Posterior vena cava (tissue), 2 donors: ENCODE data around the gene RAB37. TPM values are rescaled to one million over a fixed set of nuclear protein-coding genes. Genes with fewer than 3 reads are reported as not detected.
A peak's percentile ranks its signal among the peaks of the same experiment; 100 is the strongest.

Source experiments
- DNase-seq: peaks from one replicate; pipeline ENCODE4 v3.0.0-alpha.2; 2020; ENCODE audit warnings: low spot score
- intact Hi-C, 2 donors: fragments of 100-400 bp; cut with DNase I; formaldehyde crosslinking; loops; one replicate each; pipeline versions ENCODE4 v1.14.1 to v1.14.2; 2022 to 2023
- total RNA-seq, 2 donors: library from RNA; stranded (reverse); fragmentation: NEBNext Ultra II Directional; extraction: Animal tissue kit (Norgen Biotek cat#: 25700); gene quantifications; one replicate each; pipeline ENCODE4 v1.2.1, GENCODE V29; 2021
- donor health status: DM: yes; HTN: yes; CAD: no.
- donor health status: DM: yes; HTN: yes; CAD: no.

RAB37 gene
- total RNA-seq, 2 donors from 2014 or later, result 1.1 to 1.6 TPM

DNA sequence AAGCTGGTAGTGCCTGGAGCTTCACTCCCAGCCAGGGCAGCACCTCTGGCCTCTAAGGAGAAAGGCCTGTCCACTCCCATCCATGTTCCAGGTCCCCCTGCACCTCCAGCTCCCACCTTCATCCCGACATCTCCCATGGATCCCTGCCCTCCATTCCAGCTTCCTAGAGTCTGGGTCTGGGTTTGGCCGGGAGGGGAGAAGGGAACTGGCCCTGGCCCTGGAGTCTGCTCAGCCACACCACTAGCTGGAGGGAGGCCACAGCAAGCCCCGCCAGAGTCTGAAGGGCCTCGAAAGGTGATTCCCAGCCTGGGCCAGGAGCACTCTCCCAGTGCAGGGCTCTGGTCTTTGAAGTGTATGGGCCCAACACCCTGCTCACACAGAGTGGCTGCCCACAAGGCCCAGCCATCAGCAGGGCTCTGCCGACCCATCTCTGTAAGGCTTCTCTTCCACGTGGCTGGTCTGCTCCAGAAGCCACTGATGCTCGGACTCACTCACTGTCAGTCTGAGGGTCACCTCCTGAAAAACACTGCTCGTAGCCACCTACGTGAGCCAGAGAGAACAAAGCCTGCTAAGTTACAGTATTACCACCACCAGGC, 34.4 kb downstream of the RAB37 start:
- no peak for DNase-seq
- intact Hi-C loops, result loop anchor here in 1 of 2 donors (10.0 kb wide), 1 partner anchor 1677 kb away; the partner anchor contains the start of gene SLC39A11

DNA sequence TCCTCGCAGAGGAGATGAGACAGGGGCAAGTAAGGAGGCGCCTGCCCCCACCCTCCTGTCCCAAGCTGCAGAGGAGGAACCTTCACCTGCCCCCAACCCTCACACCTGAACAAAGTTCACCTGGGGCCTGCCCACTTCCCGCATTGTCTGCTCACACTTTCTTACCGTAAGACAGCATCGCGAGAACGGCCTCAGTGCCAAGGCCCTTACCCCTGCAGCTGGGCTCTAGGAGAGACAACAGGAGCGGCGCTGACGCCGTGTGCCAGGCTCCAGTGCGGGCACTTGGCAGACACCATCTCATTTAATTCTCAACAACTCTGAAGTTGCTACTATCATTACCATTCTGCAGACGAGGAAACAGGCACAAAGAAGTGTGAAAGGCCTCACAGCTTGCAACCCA, 35.0 kb downstream of the RAB37 start:
- intact Hi-C loops, result loop anchor here in 1 of 2 donors (10.0 kb wide), 1 partner anchor 1677 kb away; the partner anchor contains the start of gene SLC39A11
- no peak for DNase-seq

DNA sequence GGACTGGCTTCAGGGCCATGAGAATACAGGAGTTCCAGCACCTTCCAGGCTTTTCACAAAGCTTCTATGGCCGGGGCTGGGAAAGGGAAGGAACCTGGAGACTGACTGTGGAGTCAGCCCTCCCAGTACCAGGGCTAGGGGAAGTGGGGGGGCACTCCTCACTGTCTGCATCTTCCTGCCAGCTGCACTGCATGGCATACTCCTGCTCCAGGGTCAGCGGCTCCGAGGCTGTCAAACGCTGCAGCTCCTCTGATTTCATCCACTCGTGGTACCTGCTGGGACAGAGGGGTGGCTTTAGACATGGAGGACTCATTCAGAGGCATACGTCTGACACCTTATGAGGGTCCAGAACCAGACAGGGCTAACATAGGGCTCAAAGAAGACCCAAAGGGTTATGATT, 36.4 kb downstream of the RAB37 start:
- no peak for DNase-seq
- intact Hi-C loops, result loop anchor here in 1 of 2 donors (10.0 kb wide), 1 partner anchor 1679 kb away; the partner anchor contains the start of gene SLC39A11

DNA sequence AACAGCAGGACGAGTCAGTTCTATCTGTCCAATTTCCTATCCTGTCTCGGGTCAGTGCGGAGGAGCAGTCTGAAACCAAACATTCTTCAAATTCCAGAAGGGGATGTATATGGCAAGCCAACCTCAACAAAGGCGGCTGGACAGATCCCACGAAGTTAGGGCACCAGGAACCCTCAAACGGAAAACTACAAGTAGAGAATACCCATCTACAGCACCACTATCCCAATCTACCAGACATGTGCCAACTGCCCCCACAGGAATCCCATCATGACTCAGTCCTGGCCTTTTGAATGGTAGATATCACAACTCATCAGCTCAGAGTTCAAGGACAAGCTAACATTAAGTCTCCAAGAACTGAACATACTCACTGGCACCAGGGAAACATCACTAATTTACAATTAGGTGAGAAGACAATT, 36.8 kb downstream of the RAB37 start:
- DNase-seq, result no peak
- intact Hi-C loops, result loop anchor here in 1 of 2 donors (10.0 kb wide), 1 partner anchor 1679 kb away; the partner anchor contains the start of gene SLC39A11

DNA sequence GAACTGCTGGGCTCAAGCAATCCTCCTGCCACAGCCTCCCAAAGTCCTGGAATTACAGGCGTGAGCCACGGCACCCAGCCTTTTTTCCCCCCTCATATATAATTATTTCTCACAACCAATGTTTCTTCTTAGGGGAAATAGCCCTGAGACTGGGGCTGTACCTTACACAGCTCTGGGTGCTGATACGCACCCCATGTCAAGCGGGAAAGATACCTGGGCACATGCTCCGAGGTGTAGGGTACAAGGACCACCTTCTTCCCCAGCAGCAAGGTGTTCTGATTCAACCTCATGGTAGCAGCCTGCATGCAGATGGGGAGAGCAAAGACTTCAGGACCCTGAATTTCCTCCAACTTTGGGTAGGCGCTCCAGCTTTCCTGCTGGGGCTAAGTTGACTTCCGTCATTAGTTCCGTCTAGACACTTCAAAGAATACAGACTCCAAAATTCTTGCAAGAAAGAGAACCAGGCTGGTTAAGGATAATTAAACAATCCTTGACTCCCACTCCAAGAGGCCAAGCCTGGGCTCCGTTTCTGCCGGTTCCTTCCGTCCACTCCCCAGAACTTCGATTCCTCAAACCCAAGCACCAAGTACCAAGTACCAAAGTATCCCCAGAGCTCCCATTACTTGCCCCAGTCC, 38.5 kb downstream of the RAB37 start:
- intact Hi-C loops, result loop anchor here in 1 of 2 donors (10.0 kb wide), 1 partner anchor 1681 kb away; the partner anchor contains the start of gene SLC39A11
- DNase-seq, result no peak

DNA sequence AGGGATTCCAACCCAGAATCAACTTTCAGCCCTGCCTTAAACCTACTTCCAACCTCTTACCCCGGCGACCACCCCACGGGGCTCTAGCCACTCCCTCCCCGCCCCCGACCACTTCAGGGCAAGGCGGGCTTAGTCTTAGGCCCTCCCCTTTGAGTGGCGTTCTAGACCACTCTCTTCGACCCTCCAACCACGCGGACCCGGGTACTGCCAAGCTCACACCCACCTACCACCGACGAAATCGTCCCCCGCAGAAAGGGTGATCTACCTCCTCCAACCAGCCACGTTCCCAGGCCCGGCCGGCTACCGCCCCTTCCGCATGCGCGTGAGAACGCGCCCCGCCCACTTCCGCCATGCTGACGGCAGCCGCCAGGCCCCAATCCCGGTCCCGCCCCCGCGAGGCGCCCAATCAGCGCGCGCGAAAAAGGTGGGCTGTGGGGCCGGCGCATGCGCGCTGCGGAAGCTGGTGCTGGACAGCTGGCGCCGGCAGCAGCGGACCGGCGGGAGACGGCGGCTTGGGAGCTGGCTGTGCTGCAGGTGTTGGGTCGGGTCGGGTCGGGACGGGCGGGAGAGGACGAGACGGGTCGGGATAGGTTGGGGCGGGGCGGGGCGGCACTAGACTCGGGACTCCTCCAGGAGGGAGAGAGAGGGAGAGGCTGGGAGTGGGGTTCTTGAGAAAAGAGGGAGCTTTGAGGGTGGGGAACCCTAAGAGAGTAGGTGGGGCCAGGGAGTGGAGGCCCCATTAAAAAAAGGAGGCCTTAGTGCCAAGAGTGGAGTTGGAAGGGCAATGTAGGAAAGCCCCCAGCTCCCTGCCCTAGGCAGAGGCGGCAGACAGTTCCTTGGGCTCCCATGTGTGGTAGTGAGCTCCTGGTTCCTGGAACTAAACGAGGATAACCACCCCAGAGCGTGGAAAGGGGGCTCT, 39.2 kb downstream of the RAB37 start, which contains the start of gene NAT9:
Gene NAT9 (minus strand): TSS at position 302 of the 919 bp plus-strand sequence. CDS start 647 bp downstream, outside the sequence.
- intact Hi-C loops, result loop anchor here in 1 of 2 donors (10.0 kb wide), 1 partner anchor 1682 kb away; the partner anchor contains the start of gene SLC39A11
- peak; percentile 100 for DNase-seq

DNA sequence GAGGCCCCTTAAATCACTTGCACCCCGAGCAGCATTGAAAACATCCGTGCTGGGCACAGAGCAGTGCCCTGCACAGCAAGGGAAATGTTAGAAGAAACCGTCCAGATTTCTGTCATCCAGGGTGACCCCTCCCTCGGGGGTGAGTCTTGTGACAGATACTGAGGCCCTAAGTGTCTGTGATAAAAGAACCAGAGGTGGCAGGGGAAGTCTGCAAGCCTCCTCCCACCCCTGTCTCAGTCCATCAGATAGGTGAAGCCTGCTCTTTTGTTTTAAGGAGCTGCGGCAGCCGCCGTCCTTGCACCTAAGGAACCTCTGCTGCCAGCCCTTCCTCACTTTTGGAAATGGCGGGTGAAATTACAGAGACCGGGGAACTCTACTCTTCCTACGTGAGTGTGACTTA, 39.9 kb downstream of the RAB37 start:
- intact Hi-C loops, result loop anchor here in 1 of 2 donors (10.0 kb wide), 1 partner anchor 1682 kb away; the partner anchor contains the start of gene SLC39A11
- no peak for DNase-seq

DNA sequence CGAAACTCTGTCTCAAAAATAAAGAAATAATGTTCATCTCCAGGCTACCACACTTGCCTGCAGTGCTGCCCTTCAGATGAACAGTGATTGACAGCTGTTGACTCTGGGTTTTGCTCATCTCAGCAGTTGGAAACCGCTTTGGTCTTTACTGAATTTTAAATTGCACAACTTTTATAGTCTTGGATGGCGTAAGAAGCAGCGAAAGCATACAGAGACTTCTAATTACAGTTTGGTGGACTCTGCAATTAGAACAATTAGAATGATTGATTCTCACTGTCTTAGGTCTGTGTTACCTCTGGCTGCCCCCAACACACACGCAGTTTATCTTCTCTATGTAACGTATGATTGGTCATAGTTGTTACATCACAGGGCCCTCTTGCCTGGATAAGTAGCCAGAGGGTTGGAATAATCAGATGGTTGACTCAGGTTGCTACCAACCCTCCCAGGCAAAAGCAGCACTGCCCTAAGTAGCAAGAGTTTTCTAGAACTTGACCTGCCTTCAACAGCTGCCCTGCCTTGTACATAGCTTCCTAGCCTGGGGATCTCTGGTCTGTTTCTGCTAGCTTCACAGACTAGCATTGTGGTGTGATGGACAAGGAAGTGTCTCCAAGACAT, 41.0 kb downstream of the RAB37 start:
- no peak for DNase-seq
- intact Hi-C loops, result loop anchor here in 1 of 2 donors (10.0 kb wide), 1 partner anchor 1683 kb away; the partner anchor contains the start of gene SLC39A11

DNA sequence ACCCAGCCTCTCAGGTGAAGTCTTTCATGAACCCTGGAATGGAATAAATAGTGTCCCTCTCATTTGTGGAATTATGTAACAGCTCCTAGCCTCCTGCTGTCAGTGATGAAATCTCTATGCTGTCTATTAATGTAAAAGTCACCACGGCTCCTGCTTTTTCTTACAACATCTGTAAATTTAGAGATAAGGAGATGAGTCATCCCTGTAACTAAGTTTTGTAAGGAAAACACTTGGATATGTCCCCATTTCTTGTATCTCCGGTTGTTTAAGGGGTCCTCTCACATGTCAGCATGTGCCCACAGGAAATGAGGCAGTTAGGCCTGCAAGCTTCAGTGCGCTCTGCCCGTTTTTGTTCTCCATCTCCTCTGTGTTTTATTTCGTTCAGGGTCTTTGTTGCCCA, 41.9 kb downstream of the RAB37 start:
- no peak for DNase-seq
- intact Hi-C loops, result loop anchor here in 1 of 2 donors (10.0 kb wide), 1 partner anchor 1684 kb away; the partner anchor contains the start of gene SLC39A11

DNA sequence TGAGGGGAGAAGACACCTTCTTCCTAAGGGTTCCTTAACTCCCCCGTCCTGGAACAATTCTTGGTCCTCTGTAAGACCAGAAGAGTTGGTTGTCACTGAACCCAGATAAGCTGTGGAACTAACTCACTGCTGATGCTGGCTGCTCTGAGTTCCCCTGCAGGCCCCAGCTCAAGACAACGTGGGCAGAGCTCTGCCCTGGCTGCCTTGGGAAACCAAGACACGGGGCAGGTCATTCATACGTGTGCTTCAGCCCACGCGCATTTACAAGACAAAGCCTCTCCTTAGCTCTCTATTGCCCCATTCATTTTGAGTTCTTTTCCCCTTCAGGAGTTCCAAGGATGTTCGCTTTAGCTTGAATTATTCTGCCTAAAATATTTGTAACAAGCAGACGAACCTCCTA, 42.4 kb downstream of the RAB37 start:
- intact Hi-C loops, result loop anchor here in 1 of 2 donors (10.0 kb wide), 1 partner anchor 1685 kb away; the partner anchor contains the start of gene SLC39A11
- DNase-seq, result no peak

DNA sequence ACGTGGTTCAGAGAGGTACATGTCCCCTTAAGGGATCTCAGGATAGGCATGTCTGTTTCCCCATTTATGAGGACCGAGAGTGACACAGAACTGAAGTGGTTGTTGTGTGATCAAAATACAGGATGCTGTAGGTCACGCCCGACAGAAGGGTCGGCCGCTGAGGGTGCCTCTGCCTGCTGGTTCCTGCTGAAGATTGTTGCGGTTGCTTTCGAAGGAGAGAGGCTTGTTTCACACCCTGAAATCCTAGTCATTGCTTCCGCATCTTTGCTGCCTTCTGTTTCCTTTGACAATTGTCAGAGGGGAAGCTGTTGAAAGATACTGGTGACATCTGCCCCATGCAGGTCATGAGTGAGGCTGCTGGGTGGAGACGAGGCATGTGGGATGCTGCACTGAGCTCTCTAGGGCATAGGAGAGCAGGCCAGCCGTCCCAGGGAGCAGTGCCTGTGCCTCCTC, 42.9 kb downstream of the RAB37 start:
- no peak for DNase-seq
- intact Hi-C loops, result loop anchor here in 1 of 2 donors (10.0 kb wide), 1 partner anchor 1685 kb away; the partner anchor contains the start of gene SLC39A11

DNA sequence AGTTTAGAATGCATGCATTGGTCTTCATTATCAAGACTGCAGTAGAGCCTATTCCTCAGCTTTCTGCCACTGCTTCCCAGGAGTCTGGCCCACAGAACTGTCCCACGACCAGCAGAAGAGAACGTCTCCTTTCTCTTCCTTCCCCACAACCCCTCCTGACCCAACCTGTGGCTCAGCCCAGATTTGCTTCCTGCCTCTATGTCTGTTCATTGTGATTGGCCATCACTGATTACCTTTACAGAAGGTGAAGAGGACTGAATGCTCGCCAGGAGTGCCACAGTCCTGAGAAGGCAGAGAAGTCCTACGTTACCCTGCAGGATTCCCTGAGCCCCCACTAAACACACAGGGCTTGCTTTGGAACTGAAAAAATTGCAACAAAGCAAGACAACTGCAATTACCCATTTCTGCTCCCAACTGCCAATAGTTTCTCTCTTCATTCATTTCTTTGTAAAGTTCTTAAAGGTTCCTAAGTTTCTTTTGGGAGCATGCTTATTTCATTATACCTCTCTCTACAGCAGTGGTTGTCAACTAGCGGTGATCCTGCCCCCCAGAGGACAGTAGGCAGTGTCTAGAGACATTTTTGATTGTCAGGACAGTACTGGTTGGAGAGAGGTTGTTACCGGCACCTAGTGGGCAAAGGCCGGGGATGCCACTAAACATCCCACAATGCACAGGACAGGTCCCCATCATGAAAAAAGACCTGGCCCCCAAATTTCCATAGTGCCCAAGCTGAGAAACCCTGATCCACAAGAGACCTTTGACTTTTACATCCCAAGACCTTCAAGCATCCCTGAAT, 43.6 kb downstream of the RAB37 start:
- DNase-seq, result no peak
- intact Hi-C loops, result no loop called here

DNA sequence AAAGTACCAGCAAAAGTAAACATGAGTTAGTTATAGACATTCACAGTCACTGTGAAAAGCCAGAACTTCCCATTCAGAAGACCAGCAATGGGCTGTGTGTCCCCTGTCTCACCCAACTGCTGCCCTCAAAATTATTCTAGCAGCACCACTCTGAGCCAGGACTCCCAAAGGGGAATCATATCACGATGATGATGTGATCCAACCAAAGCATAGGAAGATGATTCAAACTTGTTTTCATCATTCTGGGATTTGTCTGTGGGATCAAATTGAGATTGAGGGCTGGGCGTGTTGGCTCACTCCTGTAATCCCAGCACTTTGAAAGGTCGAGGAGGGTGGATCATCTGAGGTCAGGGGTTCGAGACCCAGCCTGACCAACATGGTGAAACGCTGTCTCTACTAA, 45.5 kb downstream of the RAB37 start:
- DNase-seq, result no peak
- intact Hi-C loops, result no loop called here

DNA sequence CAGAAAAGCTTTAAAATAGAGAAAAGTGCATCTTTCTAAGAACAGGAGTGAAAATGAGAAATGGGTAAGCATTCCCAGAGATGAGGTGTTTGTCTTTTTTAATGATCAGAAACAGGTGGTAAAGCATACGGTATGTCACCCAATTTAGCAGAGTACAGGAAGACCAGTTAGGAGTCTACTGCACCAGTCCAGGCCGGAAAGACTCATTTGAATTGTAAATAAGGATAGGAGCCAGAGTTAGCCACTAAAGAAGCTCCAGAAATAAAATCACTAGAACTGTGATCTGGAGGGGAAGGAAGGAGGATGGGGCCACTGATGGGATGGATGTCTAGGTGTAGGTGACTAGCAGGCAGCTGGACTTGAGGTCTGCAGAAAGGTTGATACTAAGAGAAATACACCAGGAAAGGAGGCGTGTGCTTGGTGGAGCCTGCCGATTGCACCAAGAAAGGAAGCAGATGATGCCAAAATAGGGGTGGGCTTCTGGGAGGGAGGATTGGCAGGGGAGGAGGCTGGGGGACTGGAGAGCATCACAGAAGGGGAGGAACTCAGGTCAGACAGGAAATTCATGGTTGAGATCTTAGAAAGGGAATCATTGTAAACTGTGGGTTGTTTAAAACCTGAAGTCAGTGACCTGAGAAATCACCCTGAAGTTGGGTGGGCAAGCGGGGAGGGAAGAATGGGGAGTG, 47.2 kb downstream of the RAB37 start:
- intact Hi-C loops, result no loop called here
- DNase-seq, result no peak

DNA sequence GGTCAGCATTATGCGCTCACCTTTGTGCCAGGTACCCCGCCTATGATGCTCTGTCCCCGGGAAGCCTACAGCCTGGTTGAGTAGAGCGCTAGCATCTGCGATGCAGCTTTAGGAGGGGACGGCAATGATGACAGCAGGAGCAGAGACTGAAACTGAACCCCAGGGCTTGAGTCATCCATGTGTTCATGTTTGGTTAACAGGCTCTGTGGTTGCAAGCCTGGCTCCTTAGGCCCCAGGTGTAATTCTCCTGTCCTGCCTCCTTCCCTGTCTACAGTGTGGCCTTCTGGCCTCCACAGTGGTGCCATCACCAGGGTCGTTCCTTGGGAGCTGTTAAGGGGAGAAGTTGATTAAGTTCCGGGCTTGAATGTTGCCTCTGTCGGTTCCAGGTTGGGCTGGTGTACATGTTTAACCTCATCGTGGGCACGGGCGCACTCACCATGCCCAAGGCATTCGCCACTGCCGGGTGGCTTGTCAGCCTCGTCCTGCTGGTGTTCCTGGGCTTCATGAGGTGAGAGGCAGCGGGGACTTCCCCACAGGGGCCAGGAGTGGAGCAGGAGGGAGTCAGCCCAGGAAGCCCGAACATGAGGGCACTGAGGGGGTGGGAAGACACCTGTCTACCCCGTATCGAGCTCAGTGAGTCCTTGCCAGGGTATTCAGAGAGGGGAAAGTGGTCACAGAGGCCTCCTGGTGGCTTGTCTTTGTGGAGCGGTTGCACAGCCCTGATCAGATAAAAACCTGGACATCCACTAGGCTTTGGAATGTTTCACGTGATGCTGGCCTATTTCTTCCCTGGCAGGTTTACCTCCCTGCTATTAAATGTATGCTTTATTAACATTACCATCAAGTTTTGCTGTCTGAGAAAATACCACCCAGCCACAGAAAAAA, 48.3 kb downstream of the RAB37 start:
- intact Hi-C loops, result no loop called here
- DNase-seq, result no peak

DNA sequence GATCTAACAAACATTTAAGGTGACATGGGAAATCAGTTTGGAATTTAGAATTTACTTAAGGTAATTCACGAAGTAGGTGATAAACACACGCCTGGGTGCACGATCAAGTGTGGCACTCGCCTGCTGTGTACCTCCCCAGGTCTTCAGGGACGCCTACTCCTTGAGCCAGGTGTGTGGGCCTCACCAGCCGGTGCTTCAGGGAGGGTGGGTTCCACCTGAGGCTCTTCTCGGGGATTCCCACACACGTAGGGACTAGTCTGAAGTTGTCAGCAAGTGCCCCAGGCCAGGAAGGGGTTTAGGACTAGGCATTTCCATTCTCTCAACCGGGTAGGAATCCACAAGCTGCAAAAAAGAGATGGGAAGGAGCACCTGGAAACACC, 48.9 kb downstream of the RAB37 start:
- intact Hi-C loops, result no loop called here

More for the DNA sequence above, 48.9 kb downstream of the RAB37 start:
- DNase-seq, result no peak
